NCI-H1417 treated with DMSO at 0.1 percent for 48 hours (cell line): ENCODE results near the gene FTO.
A peak's percentile ranks its signal among the peaks of the same experiment; 100 is the strongest.

ENCODE experiments used
- DNase-seq: peaks from one replicate; lab custom pipeline; 2025; lab: John Stamatoyannopoulos, UW

The FTO gene

DNA sequence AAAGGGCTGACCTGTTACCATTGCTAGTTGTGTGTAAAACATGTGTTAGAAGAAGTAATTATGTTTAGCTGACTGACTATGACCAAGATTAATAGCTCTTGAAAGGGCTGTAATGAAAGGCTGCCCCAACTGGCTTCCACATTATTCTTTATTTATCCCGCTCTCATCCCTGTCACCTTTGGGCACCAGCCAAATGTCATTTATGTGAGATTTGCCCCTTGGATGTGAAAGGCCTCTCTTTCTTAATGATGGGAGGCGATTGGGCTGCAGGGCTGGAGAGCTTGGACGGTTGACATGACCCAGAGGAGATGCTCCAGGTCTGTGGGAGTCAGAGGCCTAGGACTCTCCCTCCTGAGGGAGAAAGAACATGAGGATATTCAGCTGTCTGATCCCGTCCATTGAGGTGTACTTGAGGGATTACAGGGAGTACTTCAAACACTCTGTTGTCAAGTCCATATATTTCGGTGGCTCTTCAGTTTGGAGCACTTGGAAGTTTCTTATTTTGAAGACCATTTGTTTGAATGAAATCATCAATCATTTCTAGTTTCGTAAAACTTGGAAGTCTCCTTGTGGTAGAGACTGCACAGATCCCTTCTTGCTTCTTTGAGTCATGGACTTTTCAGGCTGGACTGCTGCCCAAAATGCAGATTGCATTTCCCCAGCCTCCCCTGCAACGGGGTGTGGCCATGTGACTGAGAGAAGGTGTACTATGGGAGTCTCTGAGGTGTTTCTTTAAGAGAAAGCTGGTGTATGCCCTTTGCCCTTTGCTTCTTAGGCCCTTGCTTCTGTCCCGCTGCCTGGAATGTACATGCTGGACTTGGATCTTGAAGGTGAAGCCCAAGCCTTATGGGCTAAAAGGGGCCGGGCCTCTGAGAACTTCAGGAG, 51.3 kb downstream of the FTO start:
- DNase-seq, result peak; percentile 89

DNA sequence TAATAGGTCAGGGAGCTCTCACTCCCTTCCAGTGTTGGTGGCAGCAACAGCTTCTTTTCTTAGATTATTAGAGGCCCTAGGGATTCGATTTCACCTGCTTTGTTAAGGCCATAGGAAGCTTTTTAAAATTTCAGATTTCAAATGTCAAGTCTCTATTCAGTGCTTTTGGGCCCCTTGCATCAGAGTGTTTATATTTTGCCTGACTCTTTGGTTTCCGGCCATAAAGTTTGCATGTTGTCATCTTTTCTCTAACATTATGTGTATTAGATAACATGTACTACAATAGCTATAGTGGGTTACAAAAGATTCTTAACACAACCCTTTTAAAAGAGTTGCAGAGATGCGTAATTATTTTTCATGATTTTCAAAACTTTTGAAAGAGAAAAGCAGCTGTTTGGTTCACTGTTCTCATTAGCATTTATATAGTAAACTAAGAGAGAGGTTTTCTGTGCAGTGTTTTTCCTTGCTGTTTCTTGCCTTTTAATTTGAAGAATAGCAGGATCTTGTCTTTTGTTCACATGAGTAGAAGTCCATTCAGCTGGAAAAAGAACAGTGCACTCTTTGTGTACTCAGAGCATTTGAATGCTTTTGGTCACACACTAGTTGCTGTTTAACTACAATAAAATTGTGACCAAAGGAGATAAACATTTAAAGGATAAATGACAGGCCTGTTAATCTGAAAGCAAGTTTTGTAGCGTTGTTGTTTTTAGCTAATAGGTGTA, 52.5 kb downstream of the FTO start:
- no peak for DNase-seq

DNA sequence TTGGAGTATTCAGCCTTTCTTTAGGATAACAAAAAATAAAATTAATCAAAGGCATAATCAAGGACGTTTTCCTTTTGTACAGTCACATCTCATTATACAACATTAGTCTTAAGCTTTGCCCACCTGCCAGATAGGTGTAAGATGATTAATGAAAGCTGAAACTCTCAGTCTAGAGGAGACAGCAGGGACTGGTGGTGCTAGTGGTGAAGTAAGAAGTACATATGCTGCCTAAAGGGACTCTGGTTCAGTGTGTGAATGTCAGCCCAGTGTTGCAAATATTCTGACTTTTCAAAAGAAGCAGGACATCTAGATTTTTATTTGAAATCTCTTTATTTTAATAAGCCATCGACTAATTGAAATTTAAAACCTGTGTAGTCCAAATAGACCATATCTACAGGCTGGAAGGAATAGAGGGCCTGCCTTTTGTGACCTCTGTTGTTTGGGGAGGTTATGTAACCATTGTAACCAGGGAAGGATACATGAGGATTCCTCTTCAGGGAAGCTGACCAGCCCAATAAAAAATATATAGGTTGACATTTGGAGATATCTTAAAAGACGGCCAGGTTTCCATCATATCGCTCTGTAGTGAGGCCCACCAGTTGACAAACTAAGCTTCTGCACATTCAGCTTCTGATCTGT, 54.1 kb downstream of the FTO start:
- DNase-seq, result no peak

DNA sequence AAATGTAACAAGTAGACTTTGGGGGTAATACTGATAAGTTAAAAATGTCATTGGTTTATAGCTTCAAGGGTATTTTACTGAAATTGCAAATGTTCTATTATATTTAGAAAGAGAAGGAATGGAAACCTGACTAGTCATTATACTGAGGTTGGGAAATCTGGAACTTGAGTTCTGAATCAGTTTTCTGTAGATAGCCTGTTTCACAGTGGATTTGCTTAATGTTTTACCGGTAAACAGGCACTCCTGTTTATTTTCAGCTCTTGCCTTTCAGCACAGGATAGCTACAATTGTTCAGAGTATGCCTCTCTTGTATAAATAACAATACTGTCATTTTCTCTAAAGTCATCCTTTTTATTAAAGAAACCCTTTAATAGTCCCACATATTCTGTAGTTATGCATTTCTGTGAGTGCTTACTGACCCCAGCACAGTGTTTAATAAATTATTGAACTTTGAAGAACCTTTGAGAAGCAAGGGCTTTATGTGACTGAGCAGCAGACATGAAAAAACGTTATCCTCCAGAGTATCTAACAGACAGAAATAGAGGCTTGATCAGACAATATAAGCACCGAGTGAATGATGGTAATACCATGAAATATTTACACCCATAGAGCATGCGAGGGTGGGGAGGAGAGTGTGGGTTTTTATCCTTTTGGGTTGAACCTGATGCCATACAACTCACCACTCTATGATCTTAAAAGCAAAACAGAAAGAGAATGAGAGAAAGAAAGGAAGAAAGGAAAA, 58.2 kb downstream of the FTO start:
- DNase-seq, result no peak

DNA sequence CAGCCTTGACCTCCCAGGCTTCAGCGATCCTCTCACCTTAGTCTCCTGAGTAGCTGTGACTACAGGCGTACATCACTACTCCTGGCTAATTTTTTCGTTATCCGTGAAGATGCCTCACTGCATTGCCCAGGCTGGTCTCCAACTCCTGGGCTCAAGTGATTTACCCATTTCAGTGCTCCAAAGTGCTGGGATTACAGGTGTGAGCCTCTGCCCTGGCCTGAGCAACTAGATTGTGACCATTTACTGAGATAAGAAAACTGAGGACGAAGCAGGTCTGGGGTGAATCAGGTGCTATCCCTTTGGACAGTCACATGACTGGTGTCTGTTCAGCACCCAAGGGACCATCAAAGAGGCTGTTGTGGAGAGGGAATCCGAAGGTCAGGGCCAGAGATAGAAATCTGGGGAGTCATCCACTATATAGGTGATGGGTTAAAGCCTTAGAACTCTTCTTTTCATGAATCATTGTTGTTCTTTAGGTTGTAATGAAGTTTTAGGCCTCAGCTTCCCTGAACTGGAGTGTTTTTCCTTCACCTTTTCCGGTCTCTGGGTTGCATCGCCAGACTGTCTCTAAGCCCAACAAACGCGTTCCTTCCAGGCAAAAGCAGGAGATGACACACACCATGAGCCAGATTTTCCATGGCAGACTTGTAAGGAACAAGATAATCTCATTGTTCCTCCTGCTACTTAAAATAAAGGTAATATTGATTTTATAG, 62.5 kb downstream of the FTO start:
- no peak for DNase-seq

DNA sequence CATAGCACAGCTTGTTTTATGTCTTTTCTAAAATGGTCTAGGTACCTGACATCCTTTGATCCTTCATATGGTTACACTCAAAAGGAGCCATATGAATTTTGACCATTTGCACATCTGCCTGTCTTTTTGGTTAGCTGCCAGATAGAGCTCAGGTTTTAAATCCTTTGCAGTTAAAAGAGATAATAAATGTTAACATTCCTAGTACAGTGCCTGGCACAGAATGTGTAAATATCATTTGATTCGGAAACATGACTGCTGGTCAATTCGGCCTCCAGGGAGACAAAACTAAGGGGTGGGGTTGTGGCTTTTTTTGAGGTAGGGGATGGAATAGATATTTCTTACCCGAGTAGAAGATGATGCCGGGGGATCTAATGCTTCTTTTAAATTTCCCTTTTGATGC, 64.2 kb downstream of the FTO start:
- no peak for DNase-seq

DNA sequence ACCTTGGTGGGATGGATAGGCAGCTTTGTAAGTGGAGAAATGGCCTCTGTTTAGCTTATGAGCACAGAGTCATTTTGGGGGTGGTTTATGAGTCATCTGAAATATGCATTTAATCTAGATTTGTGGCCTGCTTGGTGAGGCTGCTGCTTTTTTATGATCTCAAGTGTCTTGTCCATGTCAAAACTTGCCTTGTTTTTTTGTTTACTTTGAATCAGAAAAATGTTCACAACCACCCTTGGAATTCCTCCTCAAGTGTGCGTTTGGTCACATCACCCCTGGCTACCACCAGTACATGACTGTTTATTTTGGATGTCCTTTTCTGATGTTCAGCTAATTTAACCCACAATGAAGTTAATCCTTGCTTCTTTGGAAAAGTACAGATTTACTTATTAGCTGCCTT, 64.6 kb downstream of the FTO start:
- DNase-seq, result no peak

DNA sequence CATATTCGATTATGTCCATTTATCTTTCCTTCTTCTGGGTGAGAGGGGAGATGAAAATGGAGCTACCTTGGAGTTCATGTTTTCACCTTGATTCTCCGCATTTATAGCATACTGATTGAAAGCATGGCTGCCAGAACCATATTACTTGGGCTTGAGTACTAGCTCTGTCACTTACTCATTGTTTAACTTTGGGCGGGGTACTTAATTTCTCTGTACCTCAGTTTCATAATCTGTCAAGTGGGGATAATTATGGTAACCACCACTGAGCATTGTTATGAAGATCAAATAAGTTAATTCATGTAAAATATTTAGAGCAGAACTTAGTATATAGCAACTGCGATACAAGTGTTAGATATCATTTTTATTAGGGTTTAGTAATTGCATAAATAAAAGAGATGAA, 65.2 kb downstream of the FTO start:
- DNase-seq, result no peak

DNA sequence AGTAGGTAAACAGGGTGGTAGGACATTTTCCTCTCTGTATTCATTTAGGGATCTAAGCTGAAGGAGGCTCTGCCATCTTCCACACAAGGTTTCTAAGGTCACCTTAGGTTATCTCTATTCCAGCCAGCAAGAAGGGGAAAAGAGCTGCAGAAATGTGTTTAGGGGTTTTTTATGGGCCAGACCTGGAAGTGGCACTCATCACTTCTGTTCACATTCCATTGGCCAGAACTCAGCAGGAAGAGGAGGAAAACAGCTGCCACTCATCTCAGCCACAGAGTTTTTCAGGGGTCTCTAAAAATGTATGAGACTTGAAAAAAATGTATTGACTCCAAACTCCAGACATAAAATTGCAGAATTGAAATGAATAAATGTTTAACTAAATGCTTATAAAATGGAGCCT, 65.8 kb downstream of the FTO start:
- no peak for DNase-seq

DNA sequence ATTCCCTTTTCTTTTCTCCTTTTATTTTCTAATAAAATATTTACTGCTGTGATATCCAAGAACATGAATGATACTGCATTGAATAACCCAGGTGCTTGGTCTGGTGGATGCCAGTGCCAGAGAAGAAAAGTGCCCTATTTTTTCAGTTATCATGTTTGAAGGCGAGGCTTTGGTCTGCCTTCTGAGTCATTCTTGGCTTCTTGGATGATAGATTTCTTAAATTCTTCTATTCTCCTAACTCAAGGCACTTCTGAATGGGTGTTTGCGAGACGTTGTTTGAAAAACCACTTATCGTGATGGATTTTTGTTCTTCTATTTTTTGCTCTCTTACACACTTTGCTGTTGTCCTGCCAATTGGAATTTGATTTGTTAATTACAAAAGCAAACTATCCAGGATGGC, 66.7 kb downstream of the FTO start:
- DNase-seq, result no peak

DNA sequence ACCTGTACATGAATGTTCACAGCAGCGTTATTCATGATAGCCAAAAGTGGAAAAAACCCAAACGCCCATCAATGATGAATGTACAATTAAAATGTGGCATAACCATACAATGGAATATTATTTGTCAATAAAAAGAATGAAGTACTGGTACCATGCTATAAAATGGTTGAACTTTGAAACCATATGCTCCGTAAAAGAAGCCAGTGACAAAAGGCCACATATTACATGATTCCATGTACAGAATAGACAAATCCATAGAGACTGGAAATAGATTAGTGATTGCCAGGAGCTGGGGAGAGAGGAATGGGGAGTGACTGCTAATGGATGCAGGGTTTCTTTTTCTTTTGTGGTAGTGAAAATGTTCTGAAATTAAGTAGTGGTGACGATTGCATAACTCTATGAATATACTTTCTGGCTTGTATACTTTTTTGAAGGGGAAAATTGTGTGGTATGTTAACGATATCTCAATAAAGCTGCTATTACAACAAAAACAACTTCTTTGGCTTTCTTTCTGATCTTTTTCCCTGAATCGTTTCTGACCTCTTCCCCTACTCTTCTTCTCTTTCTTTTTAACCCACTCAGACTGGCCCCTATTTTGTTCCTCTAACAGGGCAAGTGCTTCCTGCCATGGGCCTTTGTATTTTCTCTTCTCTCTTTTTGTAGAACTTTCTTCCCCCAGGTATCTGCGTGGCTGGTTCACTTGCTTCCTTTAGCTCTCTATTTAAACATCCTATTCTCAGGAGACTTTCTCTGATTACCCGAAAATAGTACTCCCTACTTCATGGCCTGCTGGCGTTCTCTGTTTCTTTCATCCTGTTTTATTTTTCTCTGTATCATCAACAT, 67.9 kb downstream of the FTO start:
- no peak for DNase-seq

DNA sequence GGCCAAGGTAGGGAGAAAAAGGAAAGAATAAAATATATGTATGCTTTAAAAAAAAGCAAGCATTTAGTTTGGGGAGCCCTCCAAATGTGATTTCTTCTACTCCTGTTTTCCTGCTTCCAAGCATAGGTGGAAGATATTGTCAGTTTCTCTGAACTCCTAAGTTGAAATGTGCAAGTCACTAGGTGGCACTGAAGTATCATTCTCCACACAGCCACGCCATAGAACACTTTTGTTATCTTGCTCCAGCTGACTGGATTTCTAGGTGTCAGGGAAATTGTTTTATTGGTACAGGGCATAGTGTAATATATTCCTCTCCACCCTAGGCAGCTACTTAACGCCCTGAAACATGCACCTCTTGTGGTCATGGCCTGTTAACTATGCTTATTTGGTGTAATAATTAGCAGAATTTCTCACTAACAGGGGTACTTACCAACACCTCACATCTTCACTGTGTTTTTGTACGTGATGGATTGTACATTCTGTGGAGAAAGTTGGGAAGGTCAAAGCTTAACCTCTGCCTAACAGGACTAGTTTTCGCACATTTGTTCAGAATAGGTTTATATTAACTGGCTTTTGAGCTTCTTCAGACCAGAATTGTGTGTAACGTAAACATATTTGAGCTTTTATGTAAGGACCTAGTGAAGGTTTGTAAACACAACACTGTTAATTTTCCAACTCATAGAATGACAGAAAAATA, 69.3 kb downstream of the FTO start:
- DNase-seq, result peak; percentile 60

DNA sequence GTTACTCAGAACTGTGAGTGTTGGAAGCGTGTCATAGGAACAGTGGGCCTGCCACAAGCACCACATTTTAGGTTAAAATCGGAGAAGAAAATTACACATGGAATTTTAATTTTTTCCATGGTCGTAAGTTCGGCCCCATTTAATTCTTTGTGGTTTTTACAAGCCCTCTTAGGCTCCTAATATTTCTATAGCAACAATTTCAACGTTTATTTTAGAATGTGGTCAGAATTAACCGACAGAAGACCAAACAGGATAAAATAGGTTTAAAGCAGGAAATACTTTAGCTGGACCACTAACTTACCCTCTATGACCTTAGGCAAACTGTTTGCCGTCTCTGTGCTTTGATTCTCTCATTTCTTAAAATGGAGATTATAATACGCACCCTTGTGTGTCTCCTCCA, 69.9 kb downstream of the FTO start:
- DNase-seq, result no peak

DNA sequence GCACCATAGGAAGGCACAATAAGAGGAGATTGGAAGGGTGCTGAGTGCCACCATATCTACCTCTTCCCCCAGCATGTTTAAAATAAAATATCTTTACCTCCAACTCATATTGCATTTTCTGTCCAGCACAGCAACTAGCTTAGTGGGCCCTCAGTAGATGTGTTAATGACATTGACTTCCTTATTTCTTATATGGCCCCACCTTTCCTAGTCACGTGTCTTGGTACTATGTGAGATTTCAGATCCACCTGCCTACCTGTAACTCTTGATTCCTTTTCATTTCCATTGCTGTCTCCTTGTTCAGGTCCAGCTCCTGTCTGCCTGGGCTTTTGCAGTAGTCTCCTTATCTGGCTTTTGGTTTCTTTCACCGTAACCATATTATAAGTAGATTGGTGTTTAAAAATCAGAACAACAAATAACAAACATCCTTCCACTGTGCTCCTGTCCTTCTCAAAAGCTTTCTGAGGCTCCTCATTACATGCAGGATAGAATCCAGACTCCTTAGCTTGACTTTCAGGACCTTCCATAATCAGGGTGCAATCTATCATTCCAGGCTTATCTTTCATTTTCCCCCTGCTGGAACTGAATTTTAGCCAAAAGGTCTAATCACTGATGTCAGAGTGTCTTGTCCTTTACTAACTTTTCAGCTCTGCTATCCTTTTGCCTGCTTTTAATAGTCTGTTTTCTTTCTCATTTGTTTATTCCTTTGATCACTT, 71.3 kb downstream of the FTO start:
- DNase-seq, result no peak

DNA sequence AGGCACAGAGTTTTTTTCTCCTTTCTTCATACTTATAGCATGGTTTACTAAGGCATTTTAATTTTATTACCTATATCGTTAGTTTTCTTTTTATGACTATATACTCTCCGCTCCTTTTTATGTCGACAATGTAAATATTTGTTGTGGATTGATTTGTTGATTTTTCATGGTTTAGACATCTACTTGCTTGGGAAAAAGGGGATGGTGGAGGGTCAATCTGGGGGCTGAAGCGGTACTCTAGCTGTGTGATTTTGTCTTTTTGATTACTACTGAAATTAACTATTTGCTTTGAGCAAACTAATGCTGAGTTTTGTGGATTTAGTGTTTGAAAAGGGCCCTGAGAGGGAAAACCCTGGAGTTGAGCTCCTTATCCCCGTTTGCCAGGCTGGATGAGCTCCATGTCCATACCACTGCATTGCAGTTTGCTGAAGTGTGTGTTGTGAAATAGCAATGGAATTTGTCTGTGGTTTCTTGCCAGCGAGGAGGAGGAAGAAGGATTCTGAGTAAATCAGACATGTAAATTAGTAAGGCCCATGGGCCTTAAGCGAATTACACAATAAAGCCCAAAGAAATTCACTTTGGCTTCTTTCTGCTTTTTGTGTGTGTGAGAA, 72.0 kb downstream of the FTO start:
- no peak for DNase-seq

DNA sequence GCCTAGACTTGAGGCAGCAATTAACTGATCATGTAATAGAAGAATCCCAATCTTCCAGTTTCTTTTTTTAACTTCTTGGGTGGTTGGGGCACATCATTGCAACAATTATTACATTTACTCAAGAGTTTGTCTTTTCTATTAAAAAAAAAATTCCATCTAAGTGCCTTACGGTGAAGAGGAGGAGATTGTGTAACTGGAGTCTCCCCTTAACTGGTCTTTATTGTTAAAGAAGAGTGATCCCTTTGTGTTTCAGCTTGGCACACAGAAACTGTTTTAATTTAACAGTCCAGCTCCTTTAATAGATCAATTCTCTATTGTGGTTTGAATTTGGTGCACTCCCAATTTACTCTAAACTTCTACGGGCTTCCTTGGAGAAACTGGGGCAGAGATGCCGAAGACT, 75.2 kb downstream of the FTO start:
- no peak for DNase-seq

DNA sequence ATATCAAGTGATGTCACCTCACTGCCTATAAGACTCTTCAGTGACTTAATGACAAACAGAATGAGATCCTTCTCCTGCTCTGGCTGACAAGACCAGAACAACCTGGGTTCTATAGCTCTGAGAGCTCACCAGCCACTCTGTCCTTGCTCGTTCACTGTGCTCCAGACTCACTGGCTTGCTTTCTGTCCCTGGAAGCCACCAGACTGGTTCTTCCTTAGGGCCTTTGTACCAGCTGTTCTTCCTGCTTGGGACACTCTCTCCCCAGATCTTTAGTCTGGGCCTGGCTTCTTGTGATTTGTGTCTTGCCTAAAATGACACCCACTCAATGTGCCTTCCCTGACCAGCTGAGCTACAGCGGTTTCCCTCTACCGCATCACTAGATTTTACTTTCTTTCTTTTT, 76.1 kb downstream of the FTO start:
- DNase-seq, result no peak

DNA sequence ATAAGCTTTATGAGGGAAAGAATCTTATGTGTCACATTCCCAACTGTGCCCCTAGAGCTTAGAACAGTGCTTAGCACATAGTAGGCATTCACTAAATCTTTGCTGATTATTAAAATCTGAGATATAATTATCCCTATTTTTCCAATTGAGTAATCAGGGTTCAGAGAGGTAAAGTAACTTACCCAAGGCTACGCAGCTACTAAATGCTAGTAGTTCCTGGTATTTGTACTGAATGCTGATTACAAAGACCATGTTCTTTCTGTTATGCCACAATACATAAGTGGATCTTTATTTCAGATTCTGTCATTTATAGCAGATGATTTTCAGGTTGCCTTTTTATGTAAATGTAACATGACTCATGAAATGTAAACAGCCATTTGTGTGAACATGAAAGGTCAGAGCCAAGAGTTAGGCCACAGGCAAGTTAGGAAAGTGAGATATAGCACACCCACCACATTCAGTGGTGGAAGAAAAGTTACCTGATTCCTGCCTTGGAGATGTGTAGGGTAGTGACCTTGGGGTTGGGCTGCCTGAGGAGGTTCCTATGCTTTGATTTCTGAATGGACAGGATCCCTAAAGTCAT, 77.2 kb downstream of the FTO start:
- no peak for DNase-seq

DNA sequence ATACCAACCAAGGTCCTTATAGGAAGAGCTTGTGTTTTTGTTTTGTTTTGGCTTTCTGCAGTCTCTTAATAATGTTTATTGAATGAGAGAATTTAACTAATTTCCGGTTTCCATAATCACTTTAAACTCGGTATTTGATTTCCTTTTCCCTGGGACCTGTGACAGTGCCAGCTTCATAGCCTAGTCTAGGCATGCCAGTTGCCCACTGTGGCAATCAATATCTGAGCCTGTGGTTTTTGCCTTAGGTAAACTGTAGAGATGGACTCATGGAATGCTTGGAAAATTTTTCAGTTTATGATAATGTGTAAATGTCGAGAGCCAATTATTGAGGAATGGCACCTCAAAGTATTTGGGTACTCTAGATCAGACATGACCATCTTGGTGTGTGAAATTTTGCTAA, 78.2 kb downstream of the FTO start:
- DNase-seq, result no peak
